Measurements from ENCODE around the gene EWSR1.

GRCh38 chr22:29311464-29312217, 43.6 kb downstream of the EWSR1 start:
- TF ChIP-seq EZH2 (IDR thresholded peaks at IDR 0.05; ENCODE audit: low read depth, unreplicated experiment) (no peak), POLR2AphosphoS5 (IDR thresholded peaks at IDR 0.05; ENCODE audit: low read depth) (no peak)
- TF ChIP-seq, protein P1, sequence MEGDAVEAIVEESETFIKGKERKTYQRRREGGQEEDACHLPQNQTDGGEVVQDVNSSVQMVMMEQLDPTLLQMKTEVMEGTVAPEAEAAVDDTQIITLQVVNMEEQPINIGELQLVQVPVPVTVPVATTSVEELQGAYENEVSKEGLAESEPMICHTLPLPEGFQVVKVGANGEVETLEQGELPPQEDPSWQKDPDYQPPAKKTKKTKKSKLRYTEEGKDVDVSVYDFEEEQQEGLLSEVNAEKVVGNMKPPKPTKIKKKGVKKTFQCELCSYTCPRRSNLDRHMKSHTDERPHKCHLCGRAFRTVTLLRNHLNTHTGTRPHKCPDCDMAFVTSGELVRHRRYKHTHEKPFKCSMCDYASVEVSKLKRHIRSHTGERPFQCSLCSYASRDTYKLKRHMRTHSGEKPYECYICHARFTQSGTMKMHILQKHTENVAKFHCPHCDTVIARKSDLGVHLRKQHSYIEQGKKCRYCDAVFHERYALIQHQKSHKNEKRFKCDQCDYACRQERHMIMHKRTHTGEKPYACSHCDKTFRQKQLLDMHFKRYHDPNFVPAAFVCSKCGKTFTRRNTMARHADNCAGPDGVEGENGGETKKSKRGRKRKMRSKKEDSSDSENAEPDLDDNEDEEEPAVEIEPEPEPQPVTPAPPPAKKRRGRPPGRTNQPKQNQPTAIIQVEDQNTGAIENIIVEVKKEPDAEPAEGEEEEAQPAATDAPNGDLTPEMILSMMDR (conservative IDR thresholded peaks at IDR 0.05; ENCODE audit: low read depth in 2 of 2), result no peak
- TF ChIP-seq, protein P2, sequence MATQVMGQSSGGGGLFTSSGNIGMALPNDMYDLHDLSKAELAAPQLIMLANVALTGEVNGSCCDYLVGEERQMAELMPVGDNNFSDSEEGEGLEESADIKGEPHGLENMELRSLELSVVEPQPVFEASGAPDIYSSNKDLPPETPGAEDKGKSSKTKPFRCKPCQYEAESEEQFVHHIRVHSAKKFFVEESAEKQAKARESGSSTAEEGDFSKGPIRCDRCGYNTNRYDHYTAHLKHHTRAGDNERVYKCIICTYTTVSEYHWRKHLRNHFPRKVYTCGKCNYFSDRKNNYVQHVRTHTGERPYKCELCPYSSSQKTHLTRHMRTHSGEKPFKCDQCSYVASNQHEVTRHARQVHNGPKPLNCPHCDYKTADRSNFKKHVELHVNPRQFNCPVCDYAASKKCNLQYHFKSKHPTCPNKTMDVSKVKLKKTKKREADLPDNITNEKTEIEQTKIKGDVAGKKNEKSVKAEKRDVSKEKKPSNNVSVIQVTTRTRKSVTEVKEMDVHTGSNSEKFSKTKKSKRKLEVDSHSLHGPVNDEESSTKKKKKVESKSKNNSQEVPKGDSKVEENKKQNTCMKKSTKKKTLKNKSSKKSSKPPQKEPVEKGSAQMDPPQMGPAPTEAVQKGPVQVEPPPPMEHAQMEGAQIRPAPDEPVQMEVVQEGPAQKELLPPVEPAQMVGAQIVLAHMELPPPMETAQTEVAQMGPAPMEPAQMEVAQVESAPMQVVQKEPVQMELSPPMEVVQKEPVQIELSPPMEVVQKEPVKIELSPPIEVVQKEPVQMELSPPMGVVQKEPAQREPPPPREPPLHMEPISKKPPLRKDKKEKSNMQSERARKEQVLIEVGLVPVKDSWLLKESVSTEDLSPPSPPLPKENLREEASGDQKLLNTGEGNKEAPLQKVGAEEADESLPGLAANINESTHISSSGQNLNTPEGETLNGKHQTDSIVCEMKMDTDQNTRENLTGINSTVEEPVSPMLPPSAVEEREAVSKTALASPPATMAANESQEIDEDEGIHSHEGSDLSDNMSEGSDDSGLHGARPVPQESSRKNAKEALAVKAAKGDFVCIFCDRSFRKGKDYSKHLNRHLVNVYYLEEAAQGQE (IDR thresholded peaks at IDR 0.05; ENCODE audit: unreplicated experiment), result no peak

Measured in GM23338 (cell line).